H1 (cell line): Measurements from ENCODE around the gene TRIM5. TPM values are rescaled to one million over a fixed set of nuclear protein-coding genes. Genes with fewer than 3 reads are reported as not detected.

ENCODE experiments used
- ATF3 ChIP-seq: IDR thresholded peaks from 2 replicates; pipeline ENCODE4 v1.6.1; 2011; ENCODE audit warnings: low read depth, mild to moderate bottlenecking, low read length; ENCODE audit not compliant: insufficient read depth
- BACH1 ChIP-seq: IDR thresholded peaks from 2 replicates; pipeline ENCODE4 v1.6.1; 2012; ENCODE audit warnings: low read length, improper control_type of control experiment
- CHD7 ChIP-seq: fragments of 300-600 bp; sonication (generic); IDR thresholded peaks from 2 replicates; pipeline ENCODE4 v1.7.1; 2012; ENCODE audit warnings: low read length, moderate library complexity, mild to moderate bottlenecking, inconsistent platforms; ENCODE audit not compliant: insufficient replicate concordance
- EGR1 ChIP-seq: IDR thresholded peaks from 2 replicates; pipeline ENCODE4 v1.6.1; 2011; ENCODE audit warnings: low read depth, low read length, borderline replicate concordance
- EP300 ChIP-seq, 2 experiments: IDR thresholded peaks; 1 replicate in 1 of 2; 2 replicates in 1 of 2; pipeline ENCODE4 v1.6.1; 2011 to 2012; ENCODE audit warnings: low read depth in 2 of 2, low read length in 2 of 2, mild to moderate bottlenecking in 2 of 2, borderline replicate concordance in 1 of 2, inconsistent platforms in 1 of 2, moderate library complexity in 1 of 2
- GTF2F1 ChIP-seq: IDR thresholded peaks from 2 replicates; pipeline ENCODE4 v1.6.1; 2012; ENCODE audit warnings: low read depth, low read length, improper control_type of control experiment, borderline replicate concordance
- HDAC2 ChIP-seq, 2 experiments: fragments of 300-600 bp in 1 of 2; sonication (generic) in 1 of 2; IDR thresholded peaks; 2 replicates each; pipeline ENCODE4 v1.6.1; 2011 to 2012; ENCODE audit warnings: low read depth in 2 of 2, low read length in 2 of 2, mild to moderate bottlenecking in 2 of 2, moderate library complexity in 2 of 2, borderline replicate concordance in 1 of 2, inconsistent platforms in 1 of 2
- TAF1 ChIP-seq: IDR thresholded peaks from 2 replicates; pipeline ENCODE4 v1.6.1; 2011; ENCODE audit warnings: mild to moderate bottlenecking, low read depth, low read length
- TAF7 ChIP-seq: optimal IDR thresholded peaks from 2 replicates; pipeline ENCODE3; 2011; ENCODE audit warnings: low read depth, mild to moderate bottlenecking, inconsistent platforms, low read length, moderate library complexity, borderline replicate concordance
- TBP ChIP-seq: IDR thresholded peaks from 2 replicates; pipeline ENCODE4 v1.6.1; 2011; ENCODE audit warnings: low read depth, low read length, improper control_type of control experiment
- polyA plus RNA-seq, 7 experiments: library from polyadenylated mRNA; depleted of rRNA in 3 of 7; stranded (reverse) in 5 of 7; unstranded in 2 of 7; fragments of >200 nt in 5 of 7; fragments of 200-250 nt in 2 of 7; gene quantifications; 1 replicate in 5 of 7; 2 replicates in 1 of 7; 4 replicates in 1 of 7; pipeline versions ENCODE4 v1.2.1 to v1.2.3, GENCODE V29; 2011 to 2013; ENCODE audit warnings: missing spikeins in 2 of 7, mixed read lengths in 2 of 7
- total RNA-seq: library from RNA; stranded (reverse); fragmentation: NEBNext Ultra II Directional; extraction: Animal tissue kit (Norgen Biotek cat#: 25700); gene quantifications from 2 replicates; pipeline ENCODE4 v1.2.1, GENCODE V29; 2021

The TRIM5 gene
- total and polyA plus RNA-seq, 2 of the 8 experiments (the other 6 are each of a cell fraction or from before 2014, with no cell fraction given) = 23.5 to 35.5 TPM

- TF ChIP-seq CHD7 = no peak
- peak in 1 of 2 experiments; percentile 23; a peak in 1 of 4 replicates for TF ChIP-seq HDAC2 (IDR thresholded peaks at IDR 0.05; ENCODE audit: borderline replicate concordance in 1 of 2, low read depth in 2 of 2, low read length in 2 of 2)
- no peak for TF ChIP-seq ATF3
- TF ChIP-seq TBP = peak; percentile 45; the same call in 1 of the 2 replicates
- TF ChIP-seq EGR1 = no peak
- TF ChIP-seq BACH1 = no peak
- no peak for TF ChIP-seq GTF2F1
- TF ChIP-seq TAF1 = peak; percentile 77
- TF ChIP-seq TAF7 = peak; percentile 60
- TF ChIP-seq EP300 (IDR thresholded peaks at IDR 0.05; ENCODE audit: borderline replicate concordance in 1 of 2, low read depth in 2 of 2, low read length in 2 of 2) = no peak
Observed at GRCh38 chr11:5689551-5689983, 4.7 kb upstream of the TRIM5 start, which contains the start of gene TRIM22 (continued).
